GM18499 (cell line): ENCODE data around the gene ZDHHC7.

Experiments used
- ATAC-seq: cut with Tn5 transposase; IDR thresholded peaks from one replicate; pipeline ENCODE4 v1.9.1; 2021; ENCODE audit warnings: moderate number of reproducible peaks; ENCODE audit not compliant: insufficient read depth, unreplicated experiment

The ZDHHC7 gene

DNA sequence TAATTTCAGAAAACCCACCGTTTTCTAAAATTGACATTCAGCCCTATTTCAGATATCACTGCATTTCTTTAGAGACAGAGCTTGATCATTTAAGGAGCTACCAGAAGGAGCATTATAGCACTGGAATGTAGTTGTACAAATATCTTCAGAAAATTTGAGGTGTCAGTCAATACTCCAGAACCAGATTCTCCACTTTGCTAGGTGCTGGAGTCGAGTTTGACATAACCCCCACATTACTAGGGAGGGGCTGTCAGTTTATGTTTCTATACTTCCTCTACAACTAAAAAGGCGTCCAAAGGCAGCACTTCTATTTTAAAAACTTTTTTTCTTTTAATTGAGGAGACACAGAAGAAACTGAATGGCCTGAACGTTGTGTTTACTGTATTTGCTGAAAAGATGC is 15.4 kb upstream of the ZDHHC7 start:
- no peak for ATAC-seq

DNA sequence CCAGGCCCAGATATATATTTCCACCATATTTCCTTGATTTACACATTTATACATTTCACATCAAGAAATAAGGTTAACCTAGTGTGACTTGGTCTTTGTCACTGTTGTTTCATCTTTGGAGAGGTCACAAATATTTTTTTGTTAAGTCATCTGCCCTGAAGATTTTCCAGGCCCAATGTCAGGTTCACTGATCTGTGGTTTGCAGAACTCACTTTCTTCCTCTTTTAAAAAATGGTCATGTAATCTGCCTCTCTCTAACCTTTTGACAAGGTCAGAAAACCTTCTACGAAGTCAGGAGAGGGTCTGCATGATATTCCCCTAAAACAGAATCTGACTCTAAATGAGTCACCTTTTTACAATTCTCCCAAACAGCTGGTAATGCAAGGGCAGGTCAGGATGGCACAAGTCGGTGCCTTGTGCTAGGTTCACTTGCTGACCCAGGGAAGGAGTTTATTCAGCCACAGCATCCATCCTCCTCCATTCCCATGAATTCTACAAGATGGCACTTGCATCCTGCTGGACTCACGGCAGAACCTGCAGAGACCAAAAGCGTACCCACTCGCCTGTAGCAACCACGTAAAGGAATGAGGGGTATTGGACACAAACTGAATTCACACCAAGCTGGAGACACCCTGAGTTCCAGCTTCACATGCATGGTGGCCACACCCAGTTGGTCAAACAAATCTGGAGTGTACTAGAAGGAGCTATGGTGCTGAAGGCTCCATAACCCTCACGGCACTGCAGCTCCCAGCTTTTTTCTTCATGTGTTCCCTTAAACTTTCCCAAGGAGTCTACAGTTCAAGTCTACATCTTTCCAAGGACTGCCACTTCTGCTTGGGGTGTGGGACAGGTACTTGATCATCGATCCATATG is 14.7 kb upstream of the ZDHHC7 start:
- no peak for ATAC-seq

DNA sequence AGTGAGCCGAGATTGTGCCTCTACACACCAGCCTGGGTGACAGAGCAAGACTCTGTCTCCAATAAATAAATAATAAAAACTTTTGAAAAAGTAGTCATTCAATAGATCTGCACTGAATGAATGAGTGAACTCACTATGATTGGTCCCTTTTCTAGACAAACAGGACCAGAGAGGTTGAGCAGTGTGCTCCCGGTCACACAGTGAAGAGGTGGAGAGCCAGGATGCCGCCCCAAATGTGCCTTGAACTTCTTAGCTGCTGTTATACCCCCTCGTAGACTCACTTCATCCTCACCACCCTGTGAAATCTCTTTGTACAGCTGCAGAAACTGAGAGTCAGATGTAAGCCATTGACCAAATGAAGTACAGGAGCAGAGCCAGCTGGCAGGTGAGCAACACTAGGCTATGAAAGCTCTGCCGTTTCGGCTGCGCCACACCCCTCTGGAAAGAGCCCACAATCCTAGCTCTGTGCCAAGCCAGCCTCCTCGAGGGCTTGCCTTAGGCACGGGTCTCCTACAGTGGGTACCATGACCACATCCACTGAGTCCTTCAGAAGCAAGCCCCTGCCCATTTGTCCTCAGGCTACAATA is 8.4 kb upstream of the ZDHHC7 start:
- no peak for ATAC-seq

DNA sequence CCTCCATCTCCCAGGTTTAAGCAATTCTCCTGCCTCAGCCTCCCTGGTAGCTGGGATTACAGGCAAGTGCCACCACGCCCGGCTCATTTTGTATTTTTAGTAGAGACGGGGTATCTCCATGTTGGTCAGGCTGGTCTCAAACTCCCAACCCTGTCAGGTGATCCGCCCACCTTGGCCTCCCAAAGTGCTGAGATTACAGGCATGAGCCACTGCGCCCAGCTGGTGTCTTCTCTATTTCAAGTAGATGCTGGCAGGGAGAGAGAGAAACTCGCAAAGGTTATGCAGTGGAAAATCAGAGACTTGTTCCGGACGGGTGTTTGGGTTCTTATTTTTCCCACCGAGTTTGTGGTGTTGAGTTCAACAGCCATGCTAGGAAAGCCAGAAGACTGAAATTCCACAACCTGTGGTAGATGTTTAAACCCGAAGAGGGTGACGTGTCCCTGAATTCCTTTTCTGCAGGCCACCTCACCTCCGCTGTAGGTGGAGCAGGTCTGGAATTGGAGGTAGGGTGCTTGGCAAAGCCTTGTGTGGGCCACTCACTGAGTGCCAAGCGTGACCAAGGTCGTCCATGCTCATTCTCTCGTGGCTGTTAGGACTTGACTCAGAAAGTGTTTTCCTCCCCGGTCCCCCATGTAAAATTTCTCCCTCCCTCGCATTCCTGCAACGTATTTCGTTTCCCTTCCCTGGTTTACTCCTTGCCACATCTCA is 7.3 kb upstream of the ZDHHC7 start:
- no peak for ATAC-seq

DNA sequence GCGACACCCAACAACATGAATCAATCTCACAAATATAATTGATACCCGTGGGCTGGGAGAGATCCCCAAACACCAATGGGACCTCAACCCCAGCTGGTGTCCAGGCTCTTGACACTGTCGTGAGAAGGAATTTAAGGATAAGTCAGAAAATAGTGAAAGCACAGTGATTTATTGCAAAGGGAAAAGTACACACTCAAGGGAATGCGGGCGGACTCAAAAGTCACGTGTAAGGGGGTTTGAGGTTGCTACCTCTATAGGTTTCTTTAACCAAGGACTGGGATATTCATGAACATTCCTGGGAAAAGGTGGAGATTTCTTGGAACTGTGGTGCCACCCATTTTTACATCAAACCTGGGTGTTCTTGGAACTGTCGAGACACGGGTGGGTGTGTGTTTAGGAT is 6.3 kb upstream of the ZDHHC7 start:
- no peak for ATAC-seq

DNA sequence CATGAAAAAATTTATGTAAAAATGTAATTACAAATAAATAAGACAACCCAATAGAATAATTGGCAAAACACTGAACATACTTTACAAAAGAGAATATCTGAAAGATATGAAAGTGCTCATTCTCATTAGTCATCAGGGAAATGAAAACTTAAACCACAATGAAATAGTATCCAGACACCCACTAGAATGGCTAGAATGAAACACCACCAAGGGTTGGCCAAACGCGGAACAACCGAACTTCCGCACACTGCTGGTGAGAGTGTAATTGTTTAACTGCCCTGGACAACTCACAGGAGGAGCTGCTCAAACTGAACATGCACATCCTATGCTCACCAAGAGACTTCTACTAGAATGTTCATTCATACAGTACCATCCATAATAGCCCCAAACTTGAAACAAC is 5.8 kb upstream of the ZDHHC7 start:
- ATAC-seq: no peak

DNA sequence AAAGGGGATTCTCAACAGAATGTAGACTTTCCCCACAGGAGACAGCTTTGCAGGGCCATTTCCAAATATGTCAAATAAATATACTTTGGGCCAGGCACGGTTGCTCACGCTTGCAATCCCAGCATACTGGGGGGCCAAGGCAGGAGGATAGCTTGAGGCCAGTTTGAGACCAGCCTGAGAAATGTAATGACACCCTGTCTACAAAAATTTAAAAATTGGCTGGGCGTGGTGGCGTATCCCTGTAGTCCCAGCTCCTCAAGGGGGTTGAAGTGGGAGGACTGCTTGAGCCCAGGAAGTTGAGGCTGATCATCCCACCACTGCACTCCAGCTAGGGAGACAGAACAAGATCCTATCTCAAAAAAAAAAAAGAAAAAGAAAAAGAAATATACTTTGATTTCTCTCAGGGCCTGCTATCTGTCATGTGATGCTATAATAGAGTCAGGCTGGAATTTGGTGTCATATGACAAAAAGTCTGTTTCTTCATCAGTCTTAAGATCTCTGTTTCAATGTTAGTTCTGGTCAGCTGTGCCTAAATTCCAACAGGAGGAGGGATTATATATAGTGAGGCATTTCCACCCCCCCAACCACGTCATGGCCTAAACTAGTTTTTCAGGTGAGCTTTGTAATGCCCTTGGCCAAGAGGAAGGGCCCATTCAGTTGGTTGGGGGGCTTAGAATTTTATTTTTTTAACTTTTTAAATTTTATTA is 4.3 kb upstream of the ZDHHC7 start:
- ATAC-seq: no peak

DNA sequence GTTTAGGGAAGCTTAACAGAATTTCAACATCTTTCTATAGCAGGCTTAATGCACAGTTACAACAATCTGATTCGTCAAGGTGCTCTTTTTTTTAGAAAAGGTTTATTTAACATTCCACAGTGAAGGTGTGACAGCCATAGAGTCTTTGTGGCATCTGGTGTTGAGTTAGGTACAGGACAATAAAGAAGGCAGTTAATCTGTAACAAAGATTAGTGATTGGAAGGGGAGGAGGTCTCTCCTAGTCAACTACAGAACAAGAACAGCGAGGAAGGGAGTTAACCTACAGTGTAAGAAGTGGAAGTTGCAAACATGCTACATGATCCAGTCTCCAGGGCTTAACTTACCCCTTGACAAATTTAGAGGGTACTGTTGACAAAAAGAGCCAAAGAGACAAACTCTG is 3.0 kb upstream of the ZDHHC7 start:
- no peak for ATAC-seq

DNA sequence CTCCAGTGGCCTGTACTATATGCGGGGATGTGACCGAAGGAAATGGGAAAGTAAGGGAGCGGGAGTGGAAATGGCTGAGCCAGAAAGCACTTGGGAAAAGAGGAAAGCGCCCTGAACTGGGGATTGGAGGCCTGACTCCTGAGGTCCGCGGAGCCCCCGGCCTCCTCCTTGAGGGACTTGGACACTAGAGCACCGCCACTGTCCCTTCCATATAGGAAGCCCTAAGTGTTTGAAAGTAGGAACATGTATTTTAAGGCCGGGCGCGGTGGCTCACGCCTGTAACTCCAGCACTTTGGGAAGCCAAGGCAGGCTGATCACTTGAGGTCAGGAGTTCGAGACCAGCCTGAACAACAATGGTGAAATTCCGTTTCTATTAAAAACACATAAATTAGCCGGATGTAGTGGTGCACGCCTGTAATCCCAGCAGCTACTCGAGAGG is 530 bp upstream of the ZDHHC7 start:
- ATAC-seq: no peak

DNA sequence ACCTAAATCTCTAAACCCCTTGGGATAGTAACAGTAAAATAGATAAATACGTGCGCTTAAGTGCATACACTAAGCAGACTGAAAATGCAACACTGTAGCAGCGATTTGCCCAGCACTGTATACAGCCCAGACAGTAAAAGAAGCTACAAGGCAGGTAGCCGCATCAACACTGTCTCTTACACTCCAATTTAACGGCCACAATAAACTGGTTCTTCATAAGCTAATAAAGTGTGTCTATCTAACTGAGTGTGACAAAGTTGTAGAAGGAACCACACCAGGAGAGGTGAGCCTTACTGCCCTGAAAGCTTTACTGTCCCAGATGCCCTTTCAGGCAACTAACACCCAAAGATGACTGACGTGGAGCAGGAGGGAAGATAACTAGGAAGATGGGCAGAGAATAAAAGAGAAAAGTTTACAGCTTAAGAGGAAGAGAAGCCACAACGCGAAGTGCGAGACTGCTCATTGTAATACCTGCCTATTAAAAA is 847 bp downstream of the ZDHHC7 start:
- no peak for ATAC-seq

DNA sequence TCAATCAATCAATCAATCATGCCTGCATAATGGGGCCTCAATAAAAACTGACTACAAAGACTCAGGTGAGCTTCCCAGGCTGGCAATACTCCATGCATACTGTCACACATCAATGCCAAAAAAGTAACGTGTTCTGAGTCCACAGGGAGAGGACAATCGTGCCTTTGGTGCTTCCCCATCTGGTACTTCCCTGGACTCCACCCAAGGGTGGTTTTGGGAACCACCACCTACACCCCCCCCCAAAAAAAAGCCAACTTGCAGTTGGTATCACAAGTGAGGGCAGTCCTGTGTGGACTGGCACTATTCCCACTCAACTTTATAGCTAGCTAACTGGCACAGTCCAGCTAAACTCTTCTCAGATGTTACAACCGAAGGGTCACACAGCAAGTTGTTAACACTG is 3.1 kb downstream of the ZDHHC7 start:
- no peak for ATAC-seq

DNA sequence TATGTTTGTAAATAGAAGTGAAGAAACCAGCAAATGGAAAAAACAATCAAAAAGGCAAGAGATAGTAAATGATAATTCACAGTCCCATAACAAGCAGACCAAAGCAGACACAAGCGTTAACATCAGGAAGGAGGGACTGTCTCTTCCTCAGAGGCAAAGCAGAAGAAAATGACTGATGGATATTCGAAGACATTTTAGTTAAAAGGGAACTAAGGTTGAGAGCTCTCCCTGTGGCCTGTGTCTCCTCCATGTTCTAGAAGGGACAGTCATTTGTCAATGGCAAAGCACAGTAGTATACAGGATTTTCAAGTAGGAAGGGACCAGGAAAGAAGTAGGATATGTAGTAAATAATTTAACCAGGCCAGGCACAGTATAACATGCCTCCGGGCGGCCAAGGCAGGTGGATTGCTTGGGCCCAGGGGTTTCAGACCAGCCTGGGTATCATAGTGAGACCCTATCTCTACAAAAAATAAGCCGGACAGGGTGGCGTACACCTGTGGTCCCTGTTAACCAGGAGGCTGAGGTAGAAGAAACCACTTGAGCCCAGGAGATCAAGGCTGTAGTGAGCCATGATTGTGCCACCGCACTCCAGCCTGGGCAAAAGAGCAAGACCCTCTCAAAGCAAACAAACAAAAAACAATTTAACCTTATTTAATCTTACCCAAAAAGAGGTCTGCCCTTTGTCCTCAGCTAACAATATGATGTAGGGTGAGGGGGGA is 3.7 kb downstream of the ZDHHC7 start:
- no peak for ATAC-seq

DNA sequence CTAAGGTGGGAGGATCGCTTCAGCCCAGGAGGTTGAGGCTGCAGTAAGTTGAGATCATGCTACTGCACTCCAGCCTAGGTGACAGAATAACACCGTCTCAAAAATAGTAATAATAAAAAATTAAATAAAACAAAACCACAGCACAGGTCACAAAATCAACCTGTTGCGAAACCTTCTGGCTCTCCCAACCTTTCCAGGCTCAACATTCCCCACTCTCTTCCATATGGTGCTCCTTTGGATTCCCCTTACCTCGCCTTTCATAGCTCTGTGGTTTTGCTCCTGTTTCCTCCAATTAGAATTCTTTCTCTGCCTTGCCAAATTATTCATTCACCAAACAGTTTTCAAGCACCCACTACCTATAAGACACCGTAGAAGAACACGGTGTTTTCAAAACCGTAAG is 4.7 kb downstream of the ZDHHC7 start:
- ATAC-seq: no peak

DNA sequence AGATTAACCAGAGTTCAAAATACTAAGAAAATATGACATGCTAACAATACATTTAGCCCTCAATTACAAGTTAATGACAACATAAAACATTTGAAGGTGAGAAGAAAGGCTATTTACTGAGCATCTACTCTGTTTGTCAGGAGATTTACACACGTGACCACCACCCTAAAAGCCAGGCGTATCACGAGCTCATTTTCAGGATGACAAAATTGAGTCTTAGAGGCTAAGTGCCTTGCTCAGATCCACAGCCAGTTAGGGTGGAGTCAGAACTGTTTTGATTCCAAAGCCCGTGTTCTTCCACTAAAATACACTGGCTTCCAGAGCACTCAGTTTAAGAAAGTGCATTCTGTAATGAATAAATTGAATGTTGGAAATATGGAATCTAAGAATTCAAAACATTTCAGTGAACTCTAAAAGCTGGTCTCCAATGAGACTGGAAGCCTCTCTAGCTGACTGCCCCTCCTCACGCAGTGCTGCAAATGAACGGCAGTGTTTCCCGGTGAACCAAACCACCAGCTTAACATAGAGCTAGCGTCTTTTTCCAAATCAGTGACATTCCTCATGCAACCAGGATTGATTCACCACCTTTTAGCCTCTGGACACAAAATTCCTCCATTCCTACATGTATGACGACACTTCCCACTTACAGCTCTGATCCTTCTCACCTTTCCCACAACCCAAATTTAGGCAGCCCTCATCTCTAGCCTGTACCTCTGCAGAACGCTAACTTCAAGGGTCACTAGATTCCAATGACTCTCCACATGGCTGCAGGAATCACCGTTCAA is 5.9 kb downstream of the ZDHHC7 start:
- ATAC-seq: no peak

DNA sequence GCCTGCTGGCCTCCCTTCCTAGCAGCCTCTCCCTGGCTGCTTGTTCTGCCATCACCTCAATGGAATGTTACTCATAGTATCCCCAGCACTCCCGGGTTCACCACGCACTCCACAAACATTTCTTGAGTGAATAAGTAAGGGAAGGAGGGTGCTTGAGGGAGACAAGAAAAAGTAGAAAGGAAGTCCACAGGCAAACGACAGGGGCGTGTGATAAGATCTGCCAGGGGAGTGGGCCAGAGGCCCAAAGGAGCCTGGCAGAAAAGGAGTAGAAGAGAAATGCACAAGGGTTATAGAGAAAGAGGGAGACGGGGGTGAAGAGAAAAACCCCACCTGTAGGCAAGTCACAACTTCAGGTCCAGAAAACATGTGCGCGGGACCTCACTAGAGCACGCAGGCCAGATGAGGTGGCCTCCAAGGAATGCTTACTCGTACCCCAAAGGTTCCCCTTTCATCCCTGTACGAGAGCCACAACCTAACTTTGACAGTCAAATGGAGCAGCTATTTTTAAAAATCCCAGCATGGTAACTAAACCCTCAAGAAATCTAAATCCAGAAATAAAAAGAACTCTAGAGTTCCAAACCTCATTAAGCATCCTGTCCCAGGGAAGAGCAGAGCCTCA is 6.6 kb downstream of the ZDHHC7 start:
- ATAC-seq: no peak

DNA sequence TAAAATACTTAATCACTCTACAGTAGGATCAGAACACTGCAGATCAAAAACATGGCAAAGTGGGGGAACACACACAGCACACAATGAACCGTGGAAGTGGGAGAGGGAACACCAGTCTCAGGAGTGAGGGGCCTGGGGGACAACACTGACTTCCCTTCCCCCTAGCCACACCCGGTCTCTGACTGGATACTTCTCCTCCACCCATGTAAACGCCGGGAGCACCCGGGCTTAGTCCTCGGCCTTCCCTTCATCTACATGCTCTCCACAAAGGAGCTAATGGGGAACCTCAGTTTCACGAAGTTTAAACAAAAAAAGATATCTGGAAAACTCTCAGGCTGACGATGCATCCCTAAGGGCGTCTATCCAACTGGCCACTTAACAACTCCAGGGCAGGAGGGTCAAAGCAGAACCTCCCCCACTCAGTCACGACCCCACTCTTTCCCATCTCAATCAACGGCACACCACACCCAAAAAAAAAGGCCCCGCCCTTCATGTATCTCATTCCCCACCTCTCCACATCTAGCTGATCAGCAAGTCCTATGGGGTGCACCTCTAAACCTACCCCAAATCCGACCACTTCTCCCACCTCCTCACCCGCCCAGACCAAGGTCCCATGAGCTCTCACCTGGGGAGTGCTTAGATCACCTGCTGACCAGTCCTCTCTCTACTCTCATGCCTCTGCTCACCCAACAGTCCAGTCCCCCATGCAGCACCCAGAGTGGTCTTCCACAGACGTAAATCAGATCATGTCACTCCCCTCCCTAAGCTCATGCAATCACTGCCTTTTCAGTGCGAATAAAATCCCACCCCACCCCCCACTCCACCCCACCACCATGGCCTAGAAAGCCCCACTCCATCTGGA is 7.4 kb downstream of the ZDHHC7 start:
- ATAC-seq: no peak

DNA sequence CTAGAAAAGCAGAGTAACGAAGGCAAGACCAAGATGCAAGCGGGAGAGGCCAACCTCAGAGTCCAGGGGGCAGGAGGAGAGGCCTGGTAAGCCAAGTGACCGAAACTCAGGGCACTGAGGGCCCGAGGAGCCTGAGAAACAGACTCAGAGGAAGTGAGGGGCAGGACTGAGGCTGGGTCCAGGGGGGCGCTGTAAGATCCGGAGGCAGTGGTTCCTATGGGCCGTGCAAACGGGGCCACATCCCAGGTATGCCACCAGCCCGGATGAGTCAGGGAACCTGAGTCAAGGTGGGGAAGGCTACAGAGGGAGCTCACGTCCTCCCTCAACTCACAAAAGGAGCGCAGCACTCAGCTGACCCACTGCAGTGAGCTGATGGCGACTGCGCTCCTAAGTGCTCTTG is 8.3 kb downstream of the ZDHHC7 start:
- ATAC-seq: no peak

DNA sequence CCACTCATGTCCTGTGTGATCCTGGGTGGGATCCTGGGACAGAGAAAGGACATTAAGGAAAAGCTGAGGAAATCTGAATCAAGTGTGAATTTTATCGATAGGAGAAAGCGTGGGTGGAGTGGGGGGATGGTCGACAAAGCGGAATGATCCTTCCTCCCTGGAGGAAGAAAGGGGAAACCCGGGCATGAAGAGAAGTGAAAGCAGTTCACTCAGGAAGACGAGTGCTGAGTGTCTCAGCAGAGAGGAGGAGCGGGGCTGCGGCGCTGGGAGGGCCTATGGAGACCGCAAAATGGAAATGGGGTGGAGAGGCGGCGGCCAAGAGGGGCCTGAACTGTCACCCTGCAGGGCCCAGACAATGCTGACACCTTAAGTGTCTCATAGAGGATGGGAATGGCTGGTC is 8.7 kb downstream of the ZDHHC7 start:
- no peak for ATAC-seq
